Activated naive CD8-positive, alpha-beta T cell (primary cell): ENCODE data around the gene INTS3.

Source experiments
- H3K27ac Mint-ChIP-seq: one replicate; pipeline ENCODE4 v1.8.0; 2021; ENCODE audit warnings: mixed read lengths
- H3K27me3 Mint-ChIP-seq: one replicate; pipeline ENCODE4 v1.8.0; 2021; ENCODE audit warnings: mixed read lengths
- H3K36me3 Mint-ChIP-seq: one replicate; pipeline ENCODE4 v1.8.0; 2021; ENCODE audit warnings: mixed read lengths
- H3K4me1 Mint-ChIP-seq: one replicate; pipeline ENCODE4 v1.8.0; 2021; ENCODE audit warnings: low read depth, mixed read lengths
- H3K4me3 Mint-ChIP-seq: one replicate; pipeline ENCODE4 v1.8.0; 2021; ENCODE audit warnings: mild to moderate bottlenecking, mixed read lengths
- H3K9me3 Mint-ChIP-seq: one replicate; pipeline ENCODE4 v1.8.0; 2021; ENCODE audit warnings: low read depth, mixed read lengths

The INTS3 gene, protein sequence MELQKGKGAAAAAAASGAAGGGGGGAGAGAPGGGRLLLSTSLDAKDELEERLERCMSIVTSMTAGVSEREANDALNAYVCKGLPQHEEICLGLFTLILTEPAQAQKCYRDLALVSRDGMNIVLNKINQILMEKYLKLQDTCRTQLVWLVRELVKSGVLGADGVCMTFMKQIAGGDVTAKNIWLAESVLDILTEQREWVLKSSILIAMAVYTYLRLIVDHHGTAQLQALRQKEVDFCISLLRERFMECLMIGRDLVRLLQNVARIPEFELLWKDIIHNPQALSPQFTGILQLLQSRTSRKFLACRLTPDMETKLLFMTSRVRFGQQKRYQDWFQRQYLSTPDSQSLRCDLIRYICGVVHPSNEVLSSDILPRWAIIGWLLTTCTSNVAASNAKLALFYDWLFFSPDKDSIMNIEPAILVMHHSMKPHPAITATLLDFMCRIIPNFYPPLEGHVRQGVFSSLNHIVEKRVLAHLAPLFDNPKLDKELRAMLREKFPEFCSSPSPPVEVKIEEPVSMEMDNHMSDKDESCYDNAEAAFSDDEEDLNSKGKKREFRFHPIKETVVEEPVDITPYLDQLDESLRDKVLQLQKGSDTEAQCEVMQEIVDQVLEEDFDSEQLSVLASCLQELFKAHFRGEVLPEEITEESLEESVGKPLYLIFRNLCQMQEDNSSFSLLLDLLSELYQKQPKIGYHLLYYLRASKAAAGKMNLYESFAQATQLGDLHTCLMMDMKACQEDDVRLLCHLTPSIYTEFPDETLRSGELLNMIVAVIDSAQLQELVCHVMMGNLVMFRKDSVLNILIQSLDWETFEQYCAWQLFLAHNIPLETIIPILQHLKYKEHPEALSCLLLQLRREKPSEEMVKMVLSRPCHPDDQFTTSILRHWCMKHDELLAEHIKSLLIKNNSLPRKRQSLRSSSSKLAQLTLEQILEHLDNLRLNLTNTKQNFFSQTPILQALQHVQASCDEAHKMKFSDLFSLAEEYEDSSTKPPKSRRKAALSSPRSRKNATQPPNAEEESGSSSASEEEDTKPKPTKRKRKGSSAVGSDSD

GRCh38 chr1:153727463-153728304 lies at the start of gene INTS3:
INTS3 (plus strand) TSS chr1:153728050; CDS start chr1:153728635, 585 bp downstream.
- peak within 1 kb of the TSS; percentile 95 for H3K27ac Mint-ChIP-seq
- peak within 1 kb of the TSS; percentile 92 for H3K4me3 Mint-ChIP-seq
- H3K27me3 Mint-ChIP-seq = no peaks in the 10 kb centered on the region
- peaks cover 33% of the 10 kb centered on the region for H3K4me1 Mint-ChIP-seq
- H3K36me3 Mint-ChIP-seq = peaks cover 3% of the 10 kb centered on the region
- no peaks in the 10 kb centered on the region for H3K9me3 Mint-ChIP-seq

- H3K27ac Mint-ChIP-seq = no peak within 1 kb of the TSS
- H3K9me3 Mint-ChIP-seq = no peaks in the 10 kb centered on the region
- H3K4me3 Mint-ChIP-seq = peak within 1 kb of the TSS; percentile 78
- peaks cover 19% of the 10 kb centered on the region for H3K4me1 Mint-ChIP-seq
- no peaks in the 10 kb centered on the region for H3K36me3 Mint-ChIP-seq
- peaks cover 26% of the 10 kb centered on the region for H3K27me3 Mint-ChIP-seq
These were observed 49.1 kb upstream of the INTS3 start, which contains the start of gene NPR1 for GRCh38 chr1:153678519-153679336. NPR1 (plus strand) TSS chr1:153678688; CDS start chr1:153679109, 421 bp downstream.

DNA sequence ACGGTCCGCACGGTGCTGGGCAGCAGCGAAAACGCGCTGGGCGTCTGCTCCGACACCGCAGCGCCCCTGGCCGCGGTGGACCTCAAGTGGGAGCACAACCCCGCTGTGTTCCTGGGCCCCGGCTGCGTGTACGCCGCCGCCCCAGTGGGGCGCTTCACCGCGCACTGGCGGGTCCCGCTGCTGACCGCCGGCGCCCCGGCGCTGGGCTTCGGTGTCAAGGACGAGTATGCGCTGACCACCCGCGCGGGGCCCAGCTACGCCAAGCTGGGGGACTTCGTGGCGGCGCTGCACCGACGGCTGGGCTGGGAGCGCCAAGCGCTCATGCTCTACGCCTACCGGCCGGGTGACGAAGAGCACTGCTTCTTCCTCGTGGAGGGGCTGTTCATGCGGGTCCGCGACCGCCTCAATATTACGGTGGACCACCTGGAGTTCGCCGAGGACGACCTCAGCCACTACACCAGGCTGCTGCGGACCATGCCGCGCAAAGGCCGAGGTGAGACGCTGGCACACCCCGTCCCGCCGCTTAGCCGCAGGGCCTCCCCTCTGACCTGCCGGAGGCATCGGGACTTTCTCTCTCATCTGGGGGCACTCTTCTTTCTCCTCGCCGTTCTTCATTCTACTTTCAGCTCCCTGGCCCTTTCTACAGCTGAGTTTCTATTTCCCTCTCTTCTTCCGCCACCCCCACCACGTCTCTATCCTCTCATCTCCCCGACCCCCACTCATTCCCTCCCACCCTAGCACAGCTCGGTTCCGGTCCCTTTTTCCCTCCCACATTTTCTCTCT lies 48.3 kb upstream of the INTS3 start:
- Mint-ChIP-seq H3K4me3 (peak overlapping the region; percentile 78), H3K36me3 (no peaks in the 10 kb centered on the region), H3K27ac (no peak overlapping the region), H3K27me3 (peaks cover 26% of the 10 kb centered on the region), H3K9me3 (no peaks in the 10 kb centered on the region), H3K4me1 (peaks cover 19% of the 10 kb centered on the region)

- Mint-ChIP-seq H3K4me3 (peak overlapping the region; percentile 78), H3K9me3 (no peaks in the 10 kb centered on the region), H3K27ac (no peak overlapping the region), H3K4me1 (peaks cover 19% of the 10 kb centered on the region), H3K36me3 (no peaks in the 10 kb centered on the region), H3K27me3 (peaks cover 26% of the 10 kb centered on the region)
These were observed 47.8 kb upstream of the INTS3 start for GRCh38 chr1:153680120-153680403.

DNA sequence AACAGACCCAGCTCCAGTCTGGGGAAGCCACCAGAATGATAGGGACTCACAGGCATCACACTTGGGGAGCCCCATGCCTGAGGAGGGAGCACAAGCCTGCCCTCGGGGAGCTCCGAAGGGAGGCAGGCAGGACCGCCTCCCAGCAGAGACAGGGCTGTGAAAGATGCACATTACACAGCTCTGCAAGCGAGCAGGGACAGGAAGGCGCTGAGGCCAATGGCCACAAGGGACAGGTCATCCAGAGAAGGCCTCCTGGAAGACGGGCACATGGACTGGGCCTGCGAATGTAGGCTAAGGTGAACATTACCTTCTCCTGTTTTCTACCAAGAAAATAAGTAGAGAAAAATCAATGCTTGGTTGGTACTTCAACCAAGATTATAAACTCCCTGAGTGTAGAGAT lies 45.1 kb upstream of the INTS3 start:
- no peak overlapping the region for H3K4me3 Mint-ChIP-seq
- peaks cover 15% of the 10 kb centered on the region for H3K4me1 Mint-ChIP-seq
- H3K27me3 Mint-ChIP-seq = peaks cover 17% of the 10 kb centered on the region
- H3K9me3 Mint-ChIP-seq = no peaks in the 10 kb centered on the region
- no peak overlapping the region for H3K27ac Mint-ChIP-seq
- no peaks in the 10 kb centered on the region for H3K36me3 Mint-ChIP-seq

- Mint-ChIP-seq H3K4me1 (peaks cover 6% of the 10 kb centered on the region), H3K27ac (no peak overlapping the region), H3K27me3 (peaks cover 10% of the 10 kb centered on the region), H3K36me3 (no peaks in the 10 kb centered on the region), H3K4me3 (no peak overlapping the region), H3K9me3 (no peaks in the 10 kb centered on the region)
These were observed 44.0 kb upstream of the INTS3 start for GRCh38 chr1:153683854-153684253.

GRCh38 chr1:153684892-153685291 lies 43.0 kb upstream of the INTS3 start:
- H3K4me1 Mint-ChIP-seq = peaks cover 5% of the 10 kb centered on the region
- no peaks in the 10 kb centered on the region for H3K9me3 Mint-ChIP-seq
- H3K27me3 Mint-ChIP-seq = peaks cover 10% of the 10 kb centered on the region
- no peaks in the 10 kb centered on the region for H3K36me3 Mint-ChIP-seq
- no peak overlapping the region for H3K4me3 Mint-ChIP-seq
- no peak overlapping the region for H3K27ac Mint-ChIP-seq

- Mint-ChIP-seq H3K4me1 (peaks cover 7% of the 10 kb centered on the region), H3K27me3 (peaks cover 6% of the 10 kb centered on the region), H3K4me3 (no peak overlapping the region), H3K9me3 (no peaks in the 10 kb centered on the region), H3K27ac (no peak overlapping the region), H3K36me3 (no peaks in the 10 kb centered on the region)
These were observed 42.1 kb upstream of the INTS3 start for GRCh38 chr1:153685544-153686340.

GRCh38 chr1:153687346-153688125 lies 40.3 kb upstream of the INTS3 start:
- no peak overlapping the region for H3K4me3 Mint-ChIP-seq
- no peaks in the 10 kb centered on the region for H3K27me3 Mint-ChIP-seq
- no peaks in the 10 kb centered on the region for H3K9me3 Mint-ChIP-seq
- H3K4me1 Mint-ChIP-seq = peaks cover 12% of the 10 kb centered on the region
- no peak overlapping the region for H3K27ac Mint-ChIP-seq
- H3K36me3 Mint-ChIP-seq = no peaks in the 10 kb centered on the region

- no peak overlapping the region for H3K27ac Mint-ChIP-seq
- H3K9me3 Mint-ChIP-seq = no peaks in the 10 kb centered on the region
These were observed 39.6 kb upstream of the INTS3 start for GRCh38 chr1:153688276-153688675.

GRCh38 chr1:153688736-153689328 lies 39.0 kb upstream of the INTS3 start:
- Mint-ChIP-seq H3K4me1 (peaks cover 12% of the 10 kb centered on the region), H3K27me3 (no peaks in the 10 kb centered on the region), H3K27ac (no peak overlapping the region)

More at GRCh38 chr1:153688276-153688675, 39.6 kb upstream of the INTS3 start:
- no peaks in the 10 kb centered on the region for H3K36me3 Mint-ChIP-seq
- no peaks in the 10 kb centered on the region for H3K27me3 Mint-ChIP-seq
- H3K4me3 Mint-ChIP-seq = no peak overlapping the region
- peaks cover 12% of the 10 kb centered on the region for H3K4me1 Mint-ChIP-seq

GRCh38 chr1:153693466-153693865 lies 34.4 kb upstream of the INTS3 start:
- H3K9me3 Mint-ChIP-seq = no peaks in the 10 kb centered on the region
- H3K4me3 Mint-ChIP-seq = no peak overlapping the region
- peaks cover 12% of the 10 kb centered on the region for H3K4me1 Mint-ChIP-seq
- no peak overlapping the region for H3K27ac Mint-ChIP-seq
- no peaks in the 10 kb centered on the region for H3K36me3 Mint-ChIP-seq
- H3K27me3 Mint-ChIP-seq = peaks cover 1% of the 10 kb centered on the region

More at GRCh38 chr1:153688736-153689328, 39.0 kb upstream of the INTS3 start:
- H3K36me3 Mint-ChIP-seq = no peaks in the 10 kb centered on the region
- no peak overlapping the region for H3K4me3 Mint-ChIP-seq
- no peaks in the 10 kb centered on the region for H3K9me3 Mint-ChIP-seq
